IMR-90 (cell line): ENCODE data around the gene APLF. TPM values are rescaled to one million over a fixed set of nuclear protein-coding genes. Genes with fewer than 3 reads are reported as not detected.

Source experiments
- ATAC-seq: fragments of 200-7000 bp; cut with Tn5 transposase; 2 replicates; pipeline ENCODE4 v1.9.1; 2020; ENCODE audit warnings: low read depth, mild to moderate bottlenecking, moderate library complexity
- BruUV-seq: library from RNA; stranded (reverse); fragments of 400-500 nt; replicated peaks from 2 replicates; lab custom pipeline; 2021; lab: Mats Ljungman, UMichigan
- CTCF ChIA-PET: fragments of 300-600 bp; formaldehyde crosslinking; extraction: SDS; loops from one replicate; lab custom pipeline; 2021; ENCODE audit warnings: antibody characterized with exemption; lab: Yijun Ruan, JAX
- POLR2A ChIA-PET: fragments of 300-600 bp; sonication (Branson Sonifier 250); formaldehyde crosslinking; loops from one replicate; lab custom pipeline; 2022; ENCODE audit warnings: antibody characterized with exemption; ENCODE audit not compliant: unreplicated experiment; lab: Charles Lee
- DNase-seq: peaks from one replicate; pipeline ENCODE4 v3.0.0; 2013
- H2AFZ ChIP-seq: replicated peaks from 2 replicates; pipeline ENCODE3; 2013; ENCODE audit warnings: low read length, mild to moderate bottlenecking; ENCODE audit not compliant: poor library complexity
- H2AK5ac ChIP-seq: 2 replicates; pipeline ENCODE4 v1.6.1; 2013; ENCODE audit warnings: low read depth, low read length, inconsistent platforms
- H2AK9ac ChIP-seq: replicated peaks from 2 replicates; pipeline ENCODE3; 2013; ENCODE audit warnings: mild to moderate bottlenecking, low read depth, low read length, moderate library complexity; ENCODE audit not compliant: poor library complexity
- H2BK120ac ChIP-seq: 2 replicates; pipeline ENCODE4 v1.6.1; 2013; ENCODE audit warnings: low read depth, low read length, inconsistent platforms
- H2BK15ac ChIP-seq: 3 replicates; pipeline ENCODE4 v1.6.1; 2013; ENCODE audit warnings: low read depth, low read length, inconsistent platforms
- H2BK20ac ChIP-seq: 2 replicates; pipeline ENCODE4 v1.6.1; 2013; ENCODE audit warnings: low read depth, mild to moderate bottlenecking, inconsistent platforms, low read length, moderate library complexity
- H2BK5ac ChIP-seq: 2 replicates; pipeline ENCODE4 v1.6.1; 2013; ENCODE audit warnings: mild to moderate bottlenecking, low read depth, low read length, inconsistent platforms; ENCODE audit not compliant: poor library complexity, severe bottlenecking
- H3K14ac ChIP-seq: replicated peaks from 2 replicates; pipeline ENCODE4 v1.6.1; 2013; ENCODE audit warnings: low read depth, low read length, inconsistent platforms
- H3K18ac ChIP-seq: 2 replicates; pipeline ENCODE4 v1.6.1; 2013; ENCODE audit warnings: low read depth, low read length, control low read depth
- H3K23ac ChIP-seq: 2 replicates; pipeline ENCODE4 v1.6.1; 2013; ENCODE audit warnings: low read depth, low read length, inconsistent platforms
- H3K27ac ChIP-seq: 2 replicates; pipeline ENCODE4 v1.5.1; 2013; ENCODE audit warnings: mild to moderate bottlenecking, control low read depth, low read length; ENCODE audit not compliant: insufficient read depth
- H3K27me3 ChIP-seq: 2 replicates; pipeline ENCODE4 v1.6.1; 2013; ENCODE audit warnings: low read length; ENCODE audit not compliant: control insufficient read depth, insufficient read depth
- H3K36me3 ChIP-seq: 2 replicates; pipeline ENCODE4 v1.6.1; 2013; ENCODE audit warnings: low read length, mixed read lengths; ENCODE audit not compliant: control insufficient read depth, insufficient read depth
- H3K4ac ChIP-seq: 2 replicates; pipeline ENCODE4 v1.6.1; 2013; ENCODE audit warnings: low read depth, low read length, inconsistent platforms
- H3K4me1 ChIP-seq: 2 replicates; pipeline ENCODE4 v1.6.1; 2013; ENCODE audit warnings: low read length, mixed read lengths; ENCODE audit not compliant: control insufficient read depth, insufficient read depth
- H3K4me2 ChIP-seq: 2 replicates; pipeline ENCODE4 v1.6.1; 2013; ENCODE audit warnings: low read depth, mild to moderate bottlenecking, control low read depth, low read length, moderate library complexity
- H3K4me3 ChIP-seq: 2 replicates; pipeline ENCODE4 v1.5.1; 2013; ENCODE audit warnings: low read depth, mild to moderate bottlenecking, control low read depth, low read length, moderate library complexity; ENCODE audit not compliant: insufficient read depth
- H3K56ac ChIP-seq: 2 replicates; pipeline ENCODE4 v1.6.1; 2013; ENCODE audit warnings: low read length, inconsistent platforms; ENCODE audit not compliant: insufficient read depth; ENCODE audit errors: extremely low read depth
- H3K79me1 ChIP-seq, 2 experiments: 2 replicates each; pipeline ENCODE4 v1.6.1; 2013; ENCODE audit warnings: low read length in 2 of 2, inconsistent platforms in 1 of 2, low read depth in 1 of 2
- H3K9ac ChIP-seq: 2 replicates; pipeline ENCODE4 v1.6.1; 2013; ENCODE audit warnings: low read depth, low read length, control low read depth
- H3K9me1 ChIP-seq: 2 replicates; pipeline ENCODE4 v1.6.1; 2013; ENCODE audit warnings: low read length, inconsistent platforms; ENCODE audit not compliant: insufficient read depth
- H3K9me3 ChIP-seq: 2 replicates; pipeline ENCODE4 v1.6.1; 2013; ENCODE audit warnings: low read length; ENCODE audit not compliant: control insufficient read depth, insufficient read depth
- H4K20me1 ChIP-seq: 2 replicates; pipeline ENCODE4 v1.6.1; 2013; ENCODE audit warnings: low read length, inconsistent platforms; ENCODE audit not compliant: insufficient read depth
- H4K5ac ChIP-seq: 2 replicates; pipeline ENCODE4 v1.6.1; 2013; ENCODE audit warnings: mild to moderate bottlenecking, low read depth, low read length, control low read depth
- H4K8ac ChIP-seq, 2 experiments: 2 replicates each; pipeline ENCODE4 v1.6.1; 2013; ENCODE audit warnings: low read depth in 2 of 2, low read length in 2 of 2, control low read depth in 1 of 2, inconsistent platforms in 1 of 2
- H4K91ac ChIP-seq: 2 replicates; pipeline ENCODE4 v1.6.1; 2013; ENCODE audit warnings: low read depth, low read length, inconsistent platforms; ENCODE audit not compliant: insufficient read depth
- CEBPB ChIP-seq: IDR thresholded peaks from 2 replicates; pipeline ENCODE4 v1.6.1; 2012; ENCODE audit warnings: low read depth, low read length, improper control_type of control experiment
- MXI1 ChIP-seq: IDR thresholded peaks from 2 replicates; pipeline ENCODE4 v1.6.1; 2012; ENCODE audit warnings: low read depth, mild to moderate bottlenecking, low read length, moderate library complexity, borderline replicate concordance
- WGBS, 2 experiments: methylation state at CpG; one replicate each; pipeline versions ENCODE4 v1.1.5 to v1.1.7; 2013; ENCODE audit warnings: missing lambda C conversion rate in 2 of 2; ENCODE audit not compliant: insufficient read length in 1 of 2; ENCODE audit errors: extremely low coverage in 2 of 2; 5-methylcytosine and 5-hydroxymethylcytosine counted together
- dilution Hi-C: fragments of 300-500 bp; cut with HindIII; formaldehyde crosslinking; loops from one replicate; pipeline ENCODE4 v1.14.3; 2018; ENCODE audit warnings: low sequenced_read_pairs; ENCODE audit not compliant: unreplicated experiment
- in situ Hi-C: fragments of 300-500 bp; cut with MboI; formaldehyde crosslinking; loops from 3 replicates; pipeline ENCODE4 v1.14.3; 2019; ENCODE audit warnings: low sequenced_read_pairs, inconsistent platforms, mixed read lengths
- intact Hi-C: fragments of 100-400 bp; cut with micrococcal nuclease; formaldehyde crosslinking; loops from 2 replicates; pipeline ENCODE4 v1.10.0; 2022
- polyA plus RNA-seq, 3 experiments: library from polyadenylated mRNA; depleted of rRNA; stranded (reverse); fragments of >200 nt; gene quantifications; 2 replicates each; pipeline ENCODE4 v1.2.3, GENCODE V29; 2012; ENCODE audit warnings: low replicate concordance in 1 of 3
- total RNA-seq: library from RNA; depleted of rRNA; stranded (reverse); fragments of >200 nt; gene quantifications from 2 replicates; pipeline ENCODE4 v1.2.3, GENCODE V29; 2012

The APLF gene
- total and polyA plus RNA-seq, 2 of the 4 experiments (the other 2 are of a cell fraction), result 1.5 to 2.3 TPM

GRCh38 chr2:68458981-68459380, 8.4 kb upstream of the APLF start:
- H2AK9ac ChIP-seq, result no peak overlapping the region
- H3K23ac ChIP-seq, result no peak overlapping the region
- no peaks in the 10 kb centered on the region for H3K4me1 ChIP-seq
- no peaks in the 10 kb centered on the region for H3K9me3 ChIP-seq
- WGBS, 2 experiments, result no CpG with 5 or more reads among the region's 1 CpG
- H3K27me3 ChIP-seq, result no peaks in the 10 kb centered on the region; the same call in 1 of the 2 replicates
- no peak overlapping the region for H2BK20ac ChIP-seq
- H3K4ac ChIP-seq, result no peak overlapping the region
- ChIA-PET POLR2A (no interaction called here), CTCF (no interaction called here)
- no peak overlapping the region for H3K9ac ChIP-seq
- no peak for TF ChIP-seq CEBPB
- 0 out of 2 replicates have a peak, but pooled peaks have one; percentile 25 for TF ChIP-seq MXI1
- H3K4me2 ChIP-seq, result no peak overlapping the region
- H3K18ac ChIP-seq, result no peak overlapping the region
- H2AFZ ChIP-seq, result no peak overlapping the region
- no peak overlapping the region for H4K8ac ChIP-seq
- H2BK120ac ChIP-seq, result no peak overlapping the region
- no peaks in the 10 kb centered on the region for H3K36me3 ChIP-seq
- dilution Hi-C loops (no loop called here), intact Hi-C loops (no loop called here), in situ Hi-C loops (no loop called here)
- no peak overlapping the region for H3K56ac ChIP-seq
- no peak overlapping the region for H2AK5ac ChIP-seq
- peaks cover 4% of the 10 kb centered on the region; the same call in 1 of the 2 replicates for H3K9me1 ChIP-seq
- ATAC-seq (peak; percentile 92), DNase-seq (peak; percentile 76)
- H3K14ac ChIP-seq, result no peak overlapping the region
- H4K20me1 ChIP-seq, result no peaks in the 10 kb centered on the region
- no peak overlapping the region for H3K27ac ChIP-seq
- no TSS peak for BruUV-seq
- no peaks in the 10 kb centered on the region for H3K79me1 ChIP-seq
- H4K91ac ChIP-seq, result no peak overlapping the region
- H4K5ac ChIP-seq, result no peak overlapping the region
- no peak overlapping the region for H3K4me3 ChIP-seq
- no peak overlapping the region for H2BK15ac ChIP-seq
- H2BK5ac ChIP-seq, result no peak overlapping the region
